H1 (cell line): ENCODE measurements around the gene SUSD6. TPM values are rescaled to one million over a fixed set of nuclear protein-coding genes. Genes with fewer than 3 reads are reported as not detected.

Experiments used
- BRCA1 ChIP-seq: IDR thresholded peaks from 2 replicates; pipeline ENCODE4 v1.6.1; 2012; ENCODE audit warnings: low read depth, low read length, improper control_type of control experiment
- CHD7 ChIP-seq: fragments of 300-600 bp; sonication (generic); IDR thresholded peaks from 2 replicates; pipeline ENCODE4 v1.7.1; 2012; ENCODE audit warnings: low read length, moderate library complexity, mild to moderate bottlenecking, inconsistent platforms; ENCODE audit not compliant: insufficient replicate concordance
- EP300 ChIP-seq, 2 experiments: IDR thresholded peaks; 1 replicate in 1 of 2; 2 replicates in 1 of 2; pipeline ENCODE4 v1.6.1; 2011 to 2012; ENCODE audit warnings: low read depth in 2 of 2, low read length in 2 of 2, mild to moderate bottlenecking in 2 of 2, borderline replicate concordance in 1 of 2, inconsistent platforms in 1 of 2, moderate library complexity in 1 of 2
- GABPA ChIP-seq: IDR thresholded peaks from 2 replicates; pipeline ENCODE4 v1.6.1; 2011; ENCODE audit warnings: mild to moderate bottlenecking, low read length, moderate library complexity, borderline replicate concordance; ENCODE audit not compliant: insufficient read depth
- JUND ChIP-seq: IDR thresholded peaks from 2 replicates; pipeline ENCODE4 v1.6.1; 2011; ENCODE audit warnings: mild to moderate bottlenecking, improper control_type of control experiment, low read length
- MAFK ChIP-seq: IDR thresholded peaks from 2 replicates; pipeline ENCODE4 v1.6.1; 2012; ENCODE audit warnings: low read depth, mild to moderate bottlenecking, improper control_type of control experiment, low read length
- RFX5 ChIP-seq: IDR thresholded peaks from 2 replicates; pipeline ENCODE4 v1.6.1; 2011; ENCODE audit warnings: low read depth, low read length, improper control_type of control experiment, borderline replicate concordance
- polyA plus RNA-seq, 7 experiments: library from polyadenylated mRNA; depleted of rRNA in 3 of 7; stranded (reverse) in 5 of 7; unstranded in 2 of 7; fragments of >200 nt in 5 of 7; fragments of 200-250 nt in 2 of 7; gene quantifications; 1 replicate in 5 of 7; 2 replicates in 1 of 7; 4 replicates in 1 of 7; pipeline versions ENCODE4 v1.2.1 to v1.2.3, GENCODE V29; 2011 to 2013; ENCODE audit warnings: missing spikeins in 2 of 7, mixed read lengths in 2 of 7
- total RNA-seq: library from RNA; stranded (reverse); fragmentation: NEBNext Ultra II Directional; extraction: Animal tissue kit (Norgen Biotek cat#: 25700); gene quantifications from 2 replicates; pipeline ENCODE4 v1.2.1, GENCODE V29; 2021

SUSD6 gene
- total and polyA plus RNA-seq, 2 of the 8 experiments (the other 6 are each of a cell fraction or from before 2014, with no cell fraction given), result 3.0 to 3.8 TPM

- no peak for TF ChIP-seq CHD7
- TF ChIP-seq MAFK, result no peak
- no peak for TF ChIP-seq GABPA
- TF ChIP-seq EP300 (IDR thresholded peaks at IDR 0.05; ENCODE audit: borderline replicate concordance in 1 of 2, low read depth in 2 of 2, low read length in 2 of 2), result no peak
- TF ChIP-seq RFX5, result no peak
- no peak for TF ChIP-seq BRCA1
- TF ChIP-seq JUND, result no peak
Observed at GRCh38 chr14:69614592-69614991, 3.2 kb downstream of the SUSD6 start (continued).
